ENCODE measurements around the gene SH3TC1. TPM values are rescaled to one million over a fixed set of nuclear protein-coding genes. Genes with fewer than 3 reads are reported as not detected.
A peak's percentile ranks its signal among the peaks of the same experiment; 100 is the strongest.

SH3TC1 gene
- total RNA-seq, 4 donors from 2014 or later, result 10.1 to 15.9 (median 11.1) TPM

- WGBS, 2 donors, result 86 to 100% methylated on average over 2 to 10 of the region's 10 CpGs
- TF ChIP-seq POLR2A (IDR thresholded peaks at IDR 0.05), result no peak
- TF ChIP-seq CTCF (IDR thresholded peaks at IDR 0.05), result no peak
- no peak for DNase-seq (ENCODE audit: low spot score in 2 of 2)
- no peak overlapping the region for H3K4me3 ChIP-seq (ENCODE audit: low read depth, poor library complexity, severe bottlenecking)
- intact Hi-C loops (cut with DNase I; ENCODE audit: low total_unique reads), result no loop called here
These were observed 72.7 kb downstream of the SH3TC1 start for GRCh38 chr4:8271821-8272220.

GRCh38 chr4:8272472-8273428 lies 73.7 kb downstream of the SH3TC1 start:
- intact Hi-C loops (cut with DNase I; ENCODE audit: low total_unique reads), result no loop called here
- 63 to 77% methylated on average over 21 to 30 of the region's 30 CpGs for WGBS, 2 donors
- no peak overlapping the region for H3K4me3 ChIP-seq (ENCODE audit: low read depth, poor library complexity, severe bottlenecking)
- DNase-seq (ENCODE audit: low spot score in 2 of 2), result no peak
- TF ChIP-seq POLR2A (IDR thresholded peaks at IDR 0.05), result no peak
- no peak for TF ChIP-seq CTCF (IDR thresholded peaks at IDR 0.05)

GRCh38 chr4:8273450-8273849 lies 74.4 kb downstream of the SH3TC1 start:
- intact Hi-C loops (cut with DNase I; ENCODE audit: low total_unique reads), result no loop called here
- no peak overlapping the region for H3K4me3 ChIP-seq (ENCODE audit: low read depth, poor library complexity, severe bottlenecking)
- WGBS, 2 donors, result 80 to 90% methylated on average over 13 of the region's 13 CpGs
- TF ChIP-seq CTCF (IDR thresholded peaks at IDR 0.05), result no peak
- TF ChIP-seq POLR2A (IDR thresholded peaks at IDR 0.05), result no peak
- DNase-seq (ENCODE audit: low spot score in 2 of 2), result no peak

- no peak overlapping the region for H3K4me3 ChIP-seq (ENCODE audit: low read depth, poor library complexity, severe bottlenecking)
- WGBS, 2 donors, result 88 to 91% methylated on average over 21 of the region's 21 CpGs
- intact Hi-C loops (cut with DNase I; ENCODE audit: low total_unique reads), result no loop called here
- TF ChIP-seq POLR2A (IDR thresholded peaks at IDR 0.05) (no peak), CTCF (IDR thresholded peaks at IDR 0.05) (no peak)
- no peak for DNase-seq (ENCODE audit: low spot score in 2 of 2)
These were observed 75.1 kb downstream of the SH3TC1 start for GRCh38 chr4:8274066-8274652.

- no peak overlapping the region for H3K4me3 ChIP-seq (ENCODE audit: low read depth, poor library complexity, severe bottlenecking)
- peak; percentile 75 to 97 for DNase-seq (ENCODE audit: low spot score in 2 of 2)
- TF ChIP-seq CTCF (IDR thresholded peaks at IDR 0.05) (no peak), POLR2A (IDR thresholded peaks at IDR 0.05) (no peak)
- 51 to 53% methylated on average over 18 to 19 of the region's 19 CpGs for WGBS, 2 donors
- intact Hi-C loops (cut with DNase I; ENCODE audit: low total_unique reads), result no loop called here
These were observed 75.9 kb downstream of the SH3TC1 start for GRCh38 chr4:8274765-8275547.
